ENCODE measurements around the gene SLC24A3. TPM values are rescaled to one million over a fixed set of nuclear protein-coding genes. Genes with fewer than 3 reads are reported as not detected.

SLC24A3 gene
- total and polyA plus RNA-seq, 2 experiments from 2014 or later: not detected

GRCh38 chr20:19414600-19414999, 202.2 kb downstream of the SLC24A3 start:
- no peaks in the 10 kb centered on the region for H3K27me3 ChIP-seq (replicated peaks; ENCODE audit: insufficient read depth)
- no peaks in the 10 kb centered on the region for H3F3A ChIP-seq (ENCODE audit: insufficient read depth)
- in situ Hi-C loops (cut with MboI): no loop called here
- no peak overlapping the region for H3K27ac ChIP-seq
- no peaks in the 10 kb centered on the region for H3K4me1 ChIP-seq (ENCODE audit: insufficient read depth)
- no peaks in the 10 kb centered on the region for H3K36me3 ChIP-seq (ENCODE audit: low read depth)
- no peak overlapping the region for H2AFZ ChIP-seq
- no peak overlapping the region for H3K4me2 ChIP-seq (ENCODE audit: unreplicated experiment)
- WGBS, 2 experiments (ENCODE audit: low coverage in 1 of 2, low lambda C conversion rate in 2 of 2, missing lambda C conversion rate in 2 of 2): 19 to 25% methylated on average over 1 of the region's 1 CpG
- DNase-seq: no peak
- H3K9me2 ChIP-seq (ENCODE audit: insufficient read depth): no peaks in the 10 kb centered on the region
- TF ChIP-seq EZH2phosphoT487 (IDR thresholded peaks at IDR 0.05; ENCODE audit: insufficient read depth, low read depth) (no peak), EZH2 (IDR thresholded peaks at IDR 0.05; ENCODE audit: insufficient read depth, poor library complexity, severe bottlenecking) (no peak)
- H3K9me3 ChIP-seq (ENCODE audit: low read depth): no peaks in the 10 kb centered on the region
- H4K20me1 ChIP-seq (ENCODE audit: insufficient read depth): no peaks in the 10 kb centered on the region
- H3K79me2 ChIP-seq (ENCODE audit: insufficient read depth): no peaks in the 10 kb centered on the region
- H3K4me3 ChIP-seq: no peak overlapping the region
- no peak overlapping the region for H3K9ac ChIP-seq

GRCh38 chr20:19415786-19416185, 203.3 kb downstream of the SLC24A3 start:
- H4K20me1 ChIP-seq (ENCODE audit: insufficient read depth): no peaks in the 10 kb centered on the region
- no peak overlapping the region for H3K9ac ChIP-seq
- in situ Hi-C loops (cut with MboI): no loop called here
- no peak overlapping the region for H3K4me2 ChIP-seq (ENCODE audit: unreplicated experiment)
- no peak for TF ChIP-seq EZH2 (IDR thresholded peaks at IDR 0.05; ENCODE audit: insufficient read depth, poor library complexity, severe bottlenecking)
- no peak for TF ChIP-seq EZH2phosphoT487 (IDR thresholded peaks at IDR 0.05; ENCODE audit: insufficient read depth, low read depth)
- H3K4me1 ChIP-seq (ENCODE audit: insufficient read depth): no peaks in the 10 kb centered on the region
- H2AFZ ChIP-seq: no peak overlapping the region
- H3K27me3 ChIP-seq (replicated peaks; ENCODE audit: insufficient read depth): no peaks in the 10 kb centered on the region
- no peak for DNase-seq
- H3K9me2 ChIP-seq (ENCODE audit: insufficient read depth): no peaks in the 10 kb centered on the region
- H3K9me3 ChIP-seq (ENCODE audit: low read depth): no peaks in the 10 kb centered on the region
- no peak overlapping the region for H3K27ac ChIP-seq
- WGBS, 2 experiments (ENCODE audit: low coverage in 1 of 2, low lambda C conversion rate in 2 of 2, missing lambda C conversion rate in 2 of 2): 51 to 55% methylated on average over 1 of the region's 1 CpG
- H3K4me3 ChIP-seq: no peak overlapping the region
- no peaks in the 10 kb centered on the region for H3F3A ChIP-seq (ENCODE audit: insufficient read depth)
- H3K79me2 ChIP-seq (ENCODE audit: insufficient read depth): no peaks in the 10 kb centered on the region
- no peaks in the 10 kb centered on the region for H3K36me3 ChIP-seq (ENCODE audit: low read depth)

GRCh38 chr20:19416627-19417026, 204.2 kb downstream of the SLC24A3 start:
- no peak overlapping the region for H3K9ac ChIP-seq
- H2AFZ ChIP-seq: no peak overlapping the region
- no peaks in the 10 kb centered on the region for H3F3A ChIP-seq (ENCODE audit: insufficient read depth)
- 70 to 76% methylated on average over 2 of the region's 2 CpGs for WGBS, 2 experiments (ENCODE audit: low coverage in 1 of 2, low lambda C conversion rate in 2 of 2, missing lambda C conversion rate in 2 of 2)
- no peaks in the 10 kb centered on the region for H4K20me1 ChIP-seq (ENCODE audit: insufficient read depth)
- no peaks in the 10 kb centered on the region for H3K27me3 ChIP-seq (replicated peaks; ENCODE audit: insufficient read depth)
- no peaks in the 10 kb centered on the region for H3K4me1 ChIP-seq (ENCODE audit: insufficient read depth)
- no peak overlapping the region for H3K4me3 ChIP-seq
- TF ChIP-seq EZH2 (IDR thresholded peaks at IDR 0.05; ENCODE audit: insufficient read depth, poor library complexity, severe bottlenecking) (no peak), EZH2phosphoT487 (IDR thresholded peaks at IDR 0.05; ENCODE audit: insufficient read depth, low read depth) (no peak)
- DNase-seq: no peak
- in situ Hi-C loops (cut with MboI): no loop called here
- H3K4me2 ChIP-seq (ENCODE audit: unreplicated experiment): no peak overlapping the region
- H3K27ac ChIP-seq: no peak overlapping the region
- no peaks in the 10 kb centered on the region for H3K9me2 ChIP-seq (ENCODE audit: insufficient read depth)
- H3K9me3 ChIP-seq (ENCODE audit: low read depth): no peaks in the 10 kb centered on the region
- H3K79me2 ChIP-seq (ENCODE audit: insufficient read depth): no peaks in the 10 kb centered on the region
- no peaks in the 10 kb centered on the region for H3K36me3 ChIP-seq (ENCODE audit: low read depth)

GRCh38 chr20:19419396-19419795, 207.0 kb downstream of the SLC24A3 start:
- Histone ChIP-seq H3K4me1 (ENCODE audit: insufficient read depth) (no peaks in the 10 kb centered on the region), H3K27ac (no peak overlapping the region), H3K36me3 (ENCODE audit: low read depth) (no peaks in the 10 kb centered on the region), H3K27me3 (replicated peaks; ENCODE audit: insufficient read depth) (no peaks in the 10 kb centered on the region), H3K9me2 (ENCODE audit: insufficient read depth) (no peaks in the 10 kb centered on the region), H3K4me2 (ENCODE audit: unreplicated experiment) (no peak overlapping the region), H3K4me3 (no peak overlapping the region), H3K79me2 (ENCODE audit: insufficient read depth) (no peaks in the 10 kb centered on the region), H3K9ac (no peak overlapping the region), H3K9me3 (ENCODE audit: low read depth) (no peaks in the 10 kb centered on the region), H4K20me1 (ENCODE audit: insufficient read depth) (no peaks in the 10 kb centered on the region), H2AFZ (no peak overlapping the region), H3F3A (ENCODE audit: insufficient read depth) (no peaks in the 10 kb centered on the region)
- no peak for DNase-seq
- 18 to 21% methylated on average over 4 of the region's 4 CpGs for WGBS, 2 experiments (ENCODE audit: low coverage in 1 of 2, low lambda C conversion rate in 2 of 2, missing lambda C conversion rate in 2 of 2)
- in situ Hi-C loops (cut with MboI): no loop called here
- TF ChIP-seq EZH2 (IDR thresholded peaks at IDR 0.05; ENCODE audit: insufficient read depth, poor library complexity, severe bottlenecking) (no peak), EZH2phosphoT487 (IDR thresholded peaks at IDR 0.05; ENCODE audit: insufficient read depth, low read depth) (no peak)
